Mucosa of descending colon (tissue), 3 donors: ENCODE measurements around the gene AOPEP. TPM values are rescaled to one million over a fixed set of nuclear protein-coding genes. Genes with fewer than 3 reads are reported as not detected.

ENCODE experiments used
- ATAC-seq: fragments of 200-7000 bp; cut with Tn5 transposase; one replicate; pipeline ENCODE4 v1.9.1; 2020; ENCODE audit warnings: mild to moderate bottlenecking, moderate library complexity
- DNase-seq, 3 donors: peaks; one replicate each; pipeline ENCODE4 v3.0.0-alpha.2; 2020
- H3K36me3 ChIP-seq: fragments of 200-600 bp; one replicate; pipeline ENCODE4 v1.8.0; 2021; ENCODE audit warnings: low read depth, mild to moderate bottlenecking
- H3K4me1 ChIP-seq: fragments of 200-600 bp; one replicate; pipeline ENCODE4 v1.8.0; 2021; ENCODE audit warnings: low read depth, mild to moderate bottlenecking
- H3K4me3 ChIP-seq: fragments of 200-600 bp; one replicate; pipeline ENCODE4 v1.8.0; 2021; ENCODE audit warnings: mild to moderate bottlenecking
- H3K9me3 ChIP-seq: fragments of 200-600 bp; one replicate; pipeline ENCODE4 v1.8.0; 2021; ENCODE audit warnings: mild to moderate bottlenecking
- CTCF ChIP-seq: fragments of 200-600 bp; IDR thresholded peaks from one replicate; pipeline ENCODE4 v1.8.0; 2022; ENCODE audit warnings: antibody characterized with exemption, mild to moderate bottlenecking
- intact Hi-C, 2 donors: fragments of 100-400 bp; cut with DNase I in 1 of 2; cut with micrococcal nuclease in 1 of 2; formaldehyde crosslinking; loops; one replicate each; pipeline versions ENCODE4 v1.11.0 to v1.11.1; 2022; cut with DNase I, micrococcal nuclease
- total RNA-seq, 3 donors: library from RNA; stranded (reverse); fragmentation: NEBNext Ultra II Directional in 2 of 3; extraction: Animal tissue kit (Norgen Biotek cat#: 25700) in 2 of 3; gene quantifications; one replicate each; pipeline versions ENCODE4 v1.2.1 to v1.2.4, GENCODE V29; 2021 to 2023
- donor health status: DM: no; HTN: no; CAD: no; lungs with moderate emphysema.
- donor health status: DM: no; HTN: no; CAD: no.
- donor health status: DM: no; HTN: yes; CAD: no.

The AOPEP gene
- total RNA-seq, 3 donors from 2014 or later = 47.5 to 102 (median 57.8) TPM

DNA sequence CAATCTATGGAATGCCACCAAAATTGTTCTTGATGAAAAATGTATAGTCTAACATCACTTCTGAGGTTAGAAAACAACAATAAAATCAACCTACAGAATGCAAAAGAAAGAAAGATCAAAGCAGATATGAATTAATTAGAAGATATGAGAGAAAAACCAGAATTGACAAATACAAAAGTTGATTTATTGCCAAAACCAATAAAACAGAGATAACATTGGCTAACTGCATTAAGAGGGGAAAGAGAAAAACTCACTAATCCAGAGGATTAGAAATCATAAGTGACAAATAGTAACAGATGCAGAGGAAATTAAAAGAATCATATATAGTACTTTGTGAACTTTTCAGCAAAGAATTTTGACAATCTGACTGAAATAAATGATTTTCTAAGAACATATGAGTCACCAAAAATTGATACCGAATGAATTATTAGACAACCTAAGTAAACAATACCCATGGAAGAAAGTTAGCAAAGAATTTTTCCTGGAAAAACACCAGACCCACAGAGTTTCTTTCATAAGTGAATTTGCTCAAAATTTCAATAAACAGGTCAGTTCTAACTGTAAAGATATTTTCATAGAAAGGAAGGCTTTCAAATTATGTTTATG, 167.7 kb downstream of the AOPEP start:
- H3K4me3 ChIP-seq = no peak overlapping the region
- H3K36me3 ChIP-seq = no peaks in the 10 kb centered on the region
- ATAC-seq = no peak
- DNase-seq = no peak
- TF ChIP-seq CTCF = no peak
- peaks cover 6% of the 10 kb centered on the region for H3K9me3 ChIP-seq
- intact Hi-C loops = no loop called here
- no peaks in the 10 kb centered on the region for H3K4me1 ChIP-seq

DNA sequence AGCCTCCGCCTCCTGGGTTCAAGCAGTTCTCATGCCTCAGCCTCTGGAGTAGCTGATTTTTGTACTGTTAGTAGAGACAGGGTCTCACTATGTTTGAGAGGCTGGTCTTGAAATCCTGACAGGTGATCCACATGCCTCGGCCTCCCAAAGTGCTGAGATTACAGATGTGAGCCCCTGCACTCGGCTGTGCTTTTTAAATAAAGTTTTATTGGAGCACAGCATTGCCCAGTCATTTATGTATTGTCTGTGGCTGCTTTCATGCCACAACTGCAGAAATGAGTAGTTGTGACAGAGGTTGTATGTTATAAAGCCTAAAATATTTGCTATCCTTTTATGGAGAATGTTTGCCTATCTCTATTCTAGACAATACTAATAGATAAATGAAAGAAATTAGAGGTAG, 169.2 kb downstream of the AOPEP start:
- DNase-seq (no peak), ATAC-seq (no peak)
- H3K4me3 ChIP-seq = no peak overlapping the region
- peaks cover 6% of the 10 kb centered on the region for H3K9me3 ChIP-seq
- intact Hi-C loops = no loop called here
- no peaks in the 10 kb centered on the region for H3K36me3 ChIP-seq
- no peaks in the 10 kb centered on the region for H3K4me1 ChIP-seq
- no peak for TF ChIP-seq CTCF

GRCh38 chr9:94896512-94896911, 170.0 kb downstream of the AOPEP start:
- Histone ChIP-seq H3K9me3 (no peaks in the 10 kb centered on the region), H3K36me3 (no peaks in the 10 kb centered on the region), H3K4me3 (no peak overlapping the region), H3K4me1 (no peaks in the 10 kb centered on the region)
- no peak for TF ChIP-seq CTCF
- intact Hi-C loops = no loop called here
- ATAC-seq (no peak), DNase-seq (no peak)

GRCh38 chr9:94899464-94900221, 173.1 kb downstream of the AOPEP start:
- ATAC-seq (no peak), DNase-seq (no peak)
- Histone ChIP-seq H3K4me1 (no peaks in the 10 kb centered on the region), H3K36me3 (no peaks in the 10 kb centered on the region), H3K9me3 (no peaks in the 10 kb centered on the region), H3K4me3 (no peak overlapping the region)
- TF ChIP-seq CTCF = no peak
- intact Hi-C loops = no loop called here

- Histone ChIP-seq H3K4me1 (no peaks in the 10 kb centered on the region), H3K4me3 (no peak overlapping the region), H3K36me3 (no peaks in the 10 kb centered on the region), H3K9me3 (no peaks in the 10 kb centered on the region)
- peak; percentile 34 for ATAC-seq
- no peak for TF ChIP-seq CTCF
- intact Hi-C loops = no loop called here
- DNase-seq = peak in 1 of 3 donors; percentile 33
These were observed 173.9 kb downstream of the AOPEP start for GRCh38 chr9:94900222-94901018.
